ENCODE data around the gene ABHD12B.

ABHD12B gene

DNA sequence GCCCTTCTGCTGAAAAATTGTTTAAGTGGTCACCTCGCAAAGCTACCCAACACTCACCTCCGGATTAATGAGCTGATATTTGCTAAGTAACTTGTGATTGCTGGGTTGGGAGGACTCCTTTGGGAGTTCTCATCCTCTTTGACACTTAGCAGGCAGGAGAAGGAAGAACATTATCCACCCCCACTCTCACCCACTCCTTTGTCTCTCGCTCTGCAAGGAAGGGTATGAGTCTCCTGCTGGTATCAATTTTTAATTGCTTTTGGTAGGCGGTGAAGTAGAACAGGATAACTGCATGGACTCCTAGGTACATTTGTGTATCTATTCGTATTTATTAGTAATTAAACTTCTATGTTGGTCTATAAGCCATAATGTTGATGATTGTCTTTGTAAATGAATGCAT is 6.9 kb upstream of the ABHD12B start:
- H3K27me3 ChIP-seq (ENCODE audit: insufficient read depth, poor library complexity, severe bottlenecking): no peaks in the 10 kb centered on the region
- TF ChIP-seq SPI1 (IDR thresholded peaks at IDR 0.05; ENCODE audit: borderline replicate concordance, low read depth): no peak
- no peak overlapping the region for H3K4me3 ChIP-seq (replicated peaks; ENCODE audit: insufficient read depth, low read length)
- no peak overlapping the region for H3K27ac ChIP-seq (replicated peaks)
- no peak for DNase-seq (ENCODE audit: low read depth in 1 of 2, low spot score in 1 of 2)

DNA sequence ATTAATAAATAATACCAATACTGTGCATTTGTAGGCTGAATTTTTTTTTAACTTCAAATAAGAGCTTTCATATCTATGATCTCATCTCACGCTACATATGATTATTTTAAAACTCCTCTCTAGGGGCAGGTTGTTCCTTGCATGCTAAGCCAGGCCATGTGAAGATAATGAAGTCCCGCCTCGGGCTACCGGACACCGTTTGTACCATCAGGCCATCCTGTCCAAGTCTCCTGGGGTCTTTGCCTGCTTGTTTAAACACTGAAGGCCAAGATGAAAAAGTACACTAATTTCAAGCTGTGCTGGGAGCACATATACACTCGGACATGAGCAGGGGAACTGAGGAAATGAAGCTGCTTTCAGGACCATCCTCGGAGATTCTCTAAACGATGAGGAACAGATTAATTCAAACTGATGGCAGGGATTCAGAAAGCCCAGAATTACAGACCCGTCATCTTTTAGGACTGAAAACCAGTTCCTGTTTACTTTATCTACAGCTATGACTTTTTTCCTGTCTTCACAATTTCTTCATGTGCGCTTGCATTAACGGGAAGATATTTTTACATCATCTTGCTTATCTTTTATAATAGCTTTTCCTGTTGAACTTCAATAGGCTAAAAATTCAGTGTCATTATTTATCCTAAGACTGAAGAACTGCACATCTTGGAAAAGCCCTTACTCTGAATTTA is 6.3 kb upstream of the ABHD12B start:
- Histone ChIP-seq H3K27me3 (ENCODE audit: insufficient read depth, poor library complexity, severe bottlenecking) (no peaks in the 10 kb centered on the region), H3K27ac (replicated peaks) (no peak overlapping the region), H3K4me3 (replicated peaks; ENCODE audit: insufficient read depth, low read length) (no peak overlapping the region)
- no peak for TF ChIP-seq POLR2AphosphoS5 (IDR thresholded peaks at IDR 0.05; ENCODE audit: low read depth)
- peak; percentile 26; the same call in 1 of the 2 replicates for TF ChIP-seq SPI1 (IDR thresholded peaks at IDR 0.05; ENCODE audit: borderline replicate concordance, low read depth)
- DNase-seq (ENCODE audit: low read depth in 1 of 2, low spot score in 1 of 2): no peak

DNA sequence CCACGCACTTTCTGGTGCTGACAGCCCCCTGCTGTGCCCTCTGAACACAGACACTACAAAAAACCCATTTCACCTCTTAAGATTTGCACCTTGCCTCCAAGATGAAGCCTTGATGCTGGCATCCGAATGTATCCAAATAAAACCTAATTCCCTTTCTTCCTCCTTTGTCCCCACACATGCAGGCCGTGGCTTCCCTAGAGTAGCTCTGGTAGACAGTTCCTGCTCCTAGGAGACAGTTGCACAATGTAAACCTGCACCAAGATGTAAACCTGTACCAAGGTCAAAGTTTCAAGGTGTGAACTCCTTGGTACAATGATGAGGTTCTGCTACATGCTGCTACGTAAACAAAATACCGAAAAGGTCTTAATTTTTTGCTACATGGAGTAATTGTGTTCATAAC is 625 bp upstream of the ABHD12B start:
- Histone ChIP-seq H3K27me3 (ENCODE audit: insufficient read depth, poor library complexity, severe bottlenecking) (no peaks in the 10 kb centered on the region), H3K4me3 (replicated peaks; ENCODE audit: insufficient read depth, low read length) (no peak overlapping the region), H3K27ac (replicated peaks) (no peak overlapping the region)
- no peak for TF ChIP-seq SPI1 (IDR thresholded peaks at IDR 0.05; ENCODE audit: borderline replicate concordance, low read depth)
- TF ChIP-seq, protein P1, sequence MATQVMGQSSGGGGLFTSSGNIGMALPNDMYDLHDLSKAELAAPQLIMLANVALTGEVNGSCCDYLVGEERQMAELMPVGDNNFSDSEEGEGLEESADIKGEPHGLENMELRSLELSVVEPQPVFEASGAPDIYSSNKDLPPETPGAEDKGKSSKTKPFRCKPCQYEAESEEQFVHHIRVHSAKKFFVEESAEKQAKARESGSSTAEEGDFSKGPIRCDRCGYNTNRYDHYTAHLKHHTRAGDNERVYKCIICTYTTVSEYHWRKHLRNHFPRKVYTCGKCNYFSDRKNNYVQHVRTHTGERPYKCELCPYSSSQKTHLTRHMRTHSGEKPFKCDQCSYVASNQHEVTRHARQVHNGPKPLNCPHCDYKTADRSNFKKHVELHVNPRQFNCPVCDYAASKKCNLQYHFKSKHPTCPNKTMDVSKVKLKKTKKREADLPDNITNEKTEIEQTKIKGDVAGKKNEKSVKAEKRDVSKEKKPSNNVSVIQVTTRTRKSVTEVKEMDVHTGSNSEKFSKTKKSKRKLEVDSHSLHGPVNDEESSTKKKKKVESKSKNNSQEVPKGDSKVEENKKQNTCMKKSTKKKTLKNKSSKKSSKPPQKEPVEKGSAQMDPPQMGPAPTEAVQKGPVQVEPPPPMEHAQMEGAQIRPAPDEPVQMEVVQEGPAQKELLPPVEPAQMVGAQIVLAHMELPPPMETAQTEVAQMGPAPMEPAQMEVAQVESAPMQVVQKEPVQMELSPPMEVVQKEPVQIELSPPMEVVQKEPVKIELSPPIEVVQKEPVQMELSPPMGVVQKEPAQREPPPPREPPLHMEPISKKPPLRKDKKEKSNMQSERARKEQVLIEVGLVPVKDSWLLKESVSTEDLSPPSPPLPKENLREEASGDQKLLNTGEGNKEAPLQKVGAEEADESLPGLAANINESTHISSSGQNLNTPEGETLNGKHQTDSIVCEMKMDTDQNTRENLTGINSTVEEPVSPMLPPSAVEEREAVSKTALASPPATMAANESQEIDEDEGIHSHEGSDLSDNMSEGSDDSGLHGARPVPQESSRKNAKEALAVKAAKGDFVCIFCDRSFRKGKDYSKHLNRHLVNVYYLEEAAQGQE (IDR thresholded peaks at IDR 0.05; ENCODE audit: insufficient replicate concordance, low read depth): no peak
- no peak for TF ChIP-seq POLR2AphosphoS5 (IDR thresholded peaks at IDR 0.05; ENCODE audit: low read depth)
- TF ChIP-seq, protein P2, sequence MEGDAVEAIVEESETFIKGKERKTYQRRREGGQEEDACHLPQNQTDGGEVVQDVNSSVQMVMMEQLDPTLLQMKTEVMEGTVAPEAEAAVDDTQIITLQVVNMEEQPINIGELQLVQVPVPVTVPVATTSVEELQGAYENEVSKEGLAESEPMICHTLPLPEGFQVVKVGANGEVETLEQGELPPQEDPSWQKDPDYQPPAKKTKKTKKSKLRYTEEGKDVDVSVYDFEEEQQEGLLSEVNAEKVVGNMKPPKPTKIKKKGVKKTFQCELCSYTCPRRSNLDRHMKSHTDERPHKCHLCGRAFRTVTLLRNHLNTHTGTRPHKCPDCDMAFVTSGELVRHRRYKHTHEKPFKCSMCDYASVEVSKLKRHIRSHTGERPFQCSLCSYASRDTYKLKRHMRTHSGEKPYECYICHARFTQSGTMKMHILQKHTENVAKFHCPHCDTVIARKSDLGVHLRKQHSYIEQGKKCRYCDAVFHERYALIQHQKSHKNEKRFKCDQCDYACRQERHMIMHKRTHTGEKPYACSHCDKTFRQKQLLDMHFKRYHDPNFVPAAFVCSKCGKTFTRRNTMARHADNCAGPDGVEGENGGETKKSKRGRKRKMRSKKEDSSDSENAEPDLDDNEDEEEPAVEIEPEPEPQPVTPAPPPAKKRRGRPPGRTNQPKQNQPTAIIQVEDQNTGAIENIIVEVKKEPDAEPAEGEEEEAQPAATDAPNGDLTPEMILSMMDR (IDR thresholded peaks at IDR 0.05; ENCODE audit: insufficient read depth, low read length): no peak
- TF ChIP-seq GABPA (IDR thresholded peaks at IDR 0.05; ENCODE audit: low read depth): no peak
- no peak for DNase-seq (ENCODE audit: low read depth in 1 of 2, low spot score in 1 of 2)

DNA sequence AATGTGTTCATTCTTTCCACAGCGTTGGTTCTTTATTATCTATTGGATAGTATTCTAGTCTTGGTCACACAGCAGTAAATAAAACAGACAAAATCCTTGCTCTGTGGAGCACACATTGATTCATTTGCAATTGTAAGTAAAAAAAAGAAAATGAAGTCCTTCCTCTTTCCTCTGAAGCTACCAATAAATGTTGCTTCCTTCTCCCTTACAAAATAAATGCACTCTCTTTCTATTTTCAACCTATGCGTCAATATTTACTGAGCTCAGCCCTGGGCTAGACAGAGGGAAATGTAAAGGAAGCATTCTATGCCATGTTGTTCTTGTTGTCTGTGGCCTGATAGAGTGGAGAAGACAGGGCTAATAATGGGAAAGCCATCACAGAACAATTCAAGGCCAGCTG is 2.9 kb downstream of the ABHD12B start:
- Histone ChIP-seq H3K27me3 (ENCODE audit: insufficient read depth, poor library complexity, severe bottlenecking) (no peaks in the 10 kb centered on the region), H3K4me3 (replicated peaks; ENCODE audit: insufficient read depth, low read length) (no peak overlapping the region), H3K27ac (replicated peaks) (no peak overlapping the region)
- DNase-seq (ENCODE audit: low read depth in 1 of 2, low spot score in 1 of 2): no peak
- TF ChIP-seq, protein P2 (IDR thresholded peaks at IDR 0.05; ENCODE audit: insufficient read depth, low read length): no peak
- TF ChIP-seq POLR2AphosphoS5 (IDR thresholded peaks at IDR 0.05; ENCODE audit: low read depth) (no peak), SPI1 (IDR thresholded peaks at IDR 0.05; ENCODE audit: borderline replicate concordance, low read depth) (no peak), GABPA (IDR thresholded peaks at IDR 0.05; ENCODE audit: low read depth) (no peak)
- TF ChIP-seq, protein P1 (IDR thresholded peaks at IDR 0.05; ENCODE audit: insufficient replicate concordance, low read depth): no peak

All from HL-60 (cell line).